Measurements from ENCODE around the gene PDXP. TPM values are rescaled to one million over a fixed set of nuclear protein-coding genes. Genes with fewer than 3 reads are reported as not detected.

Gene PDXP
- total RNA-seq, 1 donor from 2014 or later = 88.1 TPM

GRCh38 chr22:37639070-37639760 is 19.3 kb upstream of the PDXP start, which contains the start of gene SH3BP1:
Gene SH3BP1 (plus strand): TSS chr22:37639669. CDS start chr22:37639788, 119 bp downstream.
- DNase-seq = peak; percentile 72
- H3K4me1 Mint-ChIP-seq (ENCODE audit: low read depth, unreplicated experiment) = peaks cover 10% of the 10 kb centered on the region
- peaks cover 2% of the 10 kb centered on the region for H3K9me3 Mint-ChIP-seq (ENCODE audit: unreplicated experiment)
- no peak within 1 kb of the TSS for H3K27ac Mint-ChIP-seq (ENCODE audit: unreplicated experiment)
- TF ChIP-seq CTCF (IDR thresholded peaks at IDR 0.05; ENCODE audit: partially characterized antibody, unreplicated experiment) = no peak
- peak within 1 kb of the TSS; percentile 82 for H3K4me3 Mint-ChIP-seq (ENCODE audit: unreplicated experiment)
- peaks cover 4% of the 10 kb centered on the region for H3K27me3 Mint-ChIP-seq (ENCODE audit: unreplicated experiment)
- no peaks in the 10 kb centered on the region for H3K36me3 Mint-ChIP-seq (ENCODE audit: unreplicated experiment)

- H3K27ac Mint-ChIP-seq (ENCODE audit: unreplicated experiment) = no peak overlapping the region
- peaks cover 2% of the 10 kb centered on the region for H3K27me3 Mint-ChIP-seq (ENCODE audit: unreplicated experiment)
- no peak for DNase-seq
- no peaks in the 10 kb centered on the region for H3K9me3 Mint-ChIP-seq (ENCODE audit: unreplicated experiment)
- H3K4me1 Mint-ChIP-seq (ENCODE audit: low read depth, unreplicated experiment) = peaks cover 5% of the 10 kb centered on the region
- peak overlapping the region; percentile 64 for H3K4me3 Mint-ChIP-seq (ENCODE audit: unreplicated experiment)
- TF ChIP-seq CTCF (IDR thresholded peaks at IDR 0.05; ENCODE audit: partially characterized antibody, unreplicated experiment) = no peak
- H3K36me3 Mint-ChIP-seq (ENCODE audit: unreplicated experiment) = no peaks in the 10 kb centered on the region
These were observed 18.5 kb upstream of the PDXP start for GRCh38 chr22:37639771-37640590.

GRCh38 chr22:37640591-37641560 is 17.6 kb upstream of the PDXP start:
- Mint-ChIP-seq H3K9me3 (ENCODE audit: unreplicated experiment) (no peaks in the 10 kb centered on the region), H3K4me3 (ENCODE audit: unreplicated experiment) (peak overlapping the region; percentile 64), H3K27me3 (ENCODE audit: unreplicated experiment) (peaks cover 2% of the 10 kb centered on the region), H3K27ac (ENCODE audit: unreplicated experiment) (no peak overlapping the region), H3K36me3 (ENCODE audit: unreplicated experiment) (no peaks in the 10 kb centered on the region), H3K4me1 (ENCODE audit: low read depth, unreplicated experiment) (peaks cover 5% of the 10 kb centered on the region)
- no peak for DNase-seq
- TF ChIP-seq CTCF (IDR thresholded peaks at IDR 0.05; ENCODE audit: partially characterized antibody, unreplicated experiment) = no peak

- DNase-seq = no peak
- TF ChIP-seq CTCF (IDR thresholded peaks at IDR 0.05; ENCODE audit: partially characterized antibody, unreplicated experiment) = no peak
- Mint-ChIP-seq H3K4me1 (ENCODE audit: low read depth, unreplicated experiment) (peaks cover 5% of the 10 kb centered on the region), H3K4me3 (ENCODE audit: unreplicated experiment) (no peak overlapping the region), H3K36me3 (ENCODE audit: unreplicated experiment) (no peaks in the 10 kb centered on the region), H3K27me3 (ENCODE audit: unreplicated experiment) (peaks cover 2% of the 10 kb centered on the region), H3K27ac (ENCODE audit: unreplicated experiment) (no peak overlapping the region), H3K9me3 (ENCODE audit: unreplicated experiment) (no peaks in the 10 kb centered on the region)
These were observed 17.0 kb upstream of the PDXP start for GRCh38 chr22:37641561-37641949.
